ENCODE data around the gene SH2D5. TPM values are rescaled to one million over a fixed set of nuclear protein-coding genes. Genes with fewer than 3 reads are reported as not detected.

The SH2D5 gene
- polyA plus RNA-seq, 6 donors from 2014 or later, result not detected

- Mint-ChIP-seq H3K27me3 (peaks cover 0 to 20% (median 11%) of the 10 kb centered on the region in 3 donors), H3K27ac (no peak overlapping the region), H3K36me3 (no peaks in the 10 kb centered on the region), H3K4me1 (no peaks in the 10 kb centered on the region), H3K4me3 (no peak overlapping the region), H3K9me3 (peaks cover 0 to 3% (median 0%) of the 10 kb centered on the region in 7 donors)
- DNase-seq, result no peak
- no peak for ATAC-seq (ENCODE audit: low read depth in 2 of 2)
Measured at GRCh38 chr1:20670936-20671335, 61.6 kb downstream of the SH2D5 start.

Other genes starting within 250 kb of the SH2D5 start
- gene CAMK2N1, start 246.5 kb downstream of the SH2D5 start, polyA plus RNA-seq (ENCODE audit: low read depth in 6 of 6), result not detected
- 10 to 100 TPM; 28.5 to 85.5 (median 37.5) TPM for gene MUL1, start 224.6 kb downstream of the SH2D5 start, polyA plus RNA-seq (ENCODE audit: low read depth in 6 of 6)
- not detected for gene FAM43B, start 180.1 kb downstream of the SH2D5 start, polyA plus RNA-seq (ENCODE audit: low read depth in 6 of 6)
- 1 to 10 TPM in 1 of 6 donors, under 1 TPM in 3, not detected in 2; 0.30 to 3.2 (median 0.59) TPM for gene CDA, start 143.6 kb downstream of the SH2D5 start, polyA plus RNA-seq (ENCODE audit: low read depth in 6 of 6)
- 10 to 100 TPM in 5 of 6 donors, 1 to 10 TPM in 1; 9.1 to 21.0 (median 16.2) TPM for gene PINK1, start 99.2 kb downstream of the SH2D5 start, polyA plus RNA-seq (ENCODE audit: low read depth in 6 of 6)
- 100 to 1,000 TPM; 190 to 325 (median 211) TPM for gene DDOST, start 71.3 kb downstream of the SH2D5 start, polyA plus RNA-seq (ENCODE audit: low read depth in 6 of 6)
- gene KIF17, start 14.7 kb downstream of the SH2D5 start, polyA plus RNA-seq (ENCODE audit: low read depth in 6 of 6), result not detected
- gene HP1BP3, start 54.6 kb upstream of the SH2D5 start, polyA plus RNA-seq (ENCODE audit: low read depth in 6 of 6), result 100 to 1,000 TPM; 185 to 291 (median 221) TPM